Measurements from ENCODE around the gene NRAP.
"Not testable (repeated sequence)": the region's sequence is repeated elsewhere in the genome, so short reads cannot be mapped to it uniquely, and the experiment has no call there.

NRAP gene

DNA sequence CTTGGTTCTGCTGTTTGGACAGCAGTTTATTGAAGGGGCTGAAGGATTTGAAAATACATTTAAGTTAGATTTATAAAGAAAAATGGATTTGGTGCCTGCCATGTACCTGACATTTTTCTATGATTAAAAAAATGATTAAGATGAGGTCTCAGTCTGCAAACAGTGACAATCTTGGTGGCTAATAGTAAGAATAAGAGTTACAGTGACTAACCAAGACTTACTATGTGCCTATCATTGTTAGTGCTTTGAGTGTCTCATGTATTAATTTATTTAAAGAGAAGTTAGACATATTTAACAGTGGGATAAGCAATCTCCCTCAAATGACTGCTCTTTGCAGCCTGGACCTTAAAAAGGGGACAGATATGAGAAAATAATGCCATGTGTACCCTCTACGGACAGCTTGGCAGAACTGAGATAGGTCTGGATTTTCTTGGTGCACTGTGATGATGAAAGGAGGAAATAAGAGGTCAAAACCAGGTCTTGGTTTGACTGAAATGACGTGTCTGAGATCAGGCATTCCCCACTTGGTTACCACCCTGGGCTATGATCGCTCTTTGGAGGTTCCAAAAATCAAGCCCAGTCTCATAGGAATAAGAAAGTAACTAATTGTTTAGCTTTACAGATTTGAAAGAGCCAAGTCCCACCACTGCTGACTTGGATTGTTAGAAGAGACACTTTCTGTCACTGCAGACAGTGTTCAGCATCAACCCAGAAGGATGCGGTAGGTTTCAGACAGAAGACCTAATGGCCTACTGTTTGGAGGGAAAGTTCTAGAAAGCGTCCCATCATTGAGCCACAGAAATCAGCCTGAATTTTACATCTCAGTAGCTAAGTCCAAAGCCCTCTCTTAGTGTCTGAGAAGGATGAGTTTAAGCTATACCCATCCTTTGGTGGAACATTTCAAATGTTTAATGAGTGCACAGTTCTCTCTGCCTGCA is 18.0 kb upstream of the NRAP start:
- no peak for DNase-seq (ENCODE audit: low spot score)

DNA sequence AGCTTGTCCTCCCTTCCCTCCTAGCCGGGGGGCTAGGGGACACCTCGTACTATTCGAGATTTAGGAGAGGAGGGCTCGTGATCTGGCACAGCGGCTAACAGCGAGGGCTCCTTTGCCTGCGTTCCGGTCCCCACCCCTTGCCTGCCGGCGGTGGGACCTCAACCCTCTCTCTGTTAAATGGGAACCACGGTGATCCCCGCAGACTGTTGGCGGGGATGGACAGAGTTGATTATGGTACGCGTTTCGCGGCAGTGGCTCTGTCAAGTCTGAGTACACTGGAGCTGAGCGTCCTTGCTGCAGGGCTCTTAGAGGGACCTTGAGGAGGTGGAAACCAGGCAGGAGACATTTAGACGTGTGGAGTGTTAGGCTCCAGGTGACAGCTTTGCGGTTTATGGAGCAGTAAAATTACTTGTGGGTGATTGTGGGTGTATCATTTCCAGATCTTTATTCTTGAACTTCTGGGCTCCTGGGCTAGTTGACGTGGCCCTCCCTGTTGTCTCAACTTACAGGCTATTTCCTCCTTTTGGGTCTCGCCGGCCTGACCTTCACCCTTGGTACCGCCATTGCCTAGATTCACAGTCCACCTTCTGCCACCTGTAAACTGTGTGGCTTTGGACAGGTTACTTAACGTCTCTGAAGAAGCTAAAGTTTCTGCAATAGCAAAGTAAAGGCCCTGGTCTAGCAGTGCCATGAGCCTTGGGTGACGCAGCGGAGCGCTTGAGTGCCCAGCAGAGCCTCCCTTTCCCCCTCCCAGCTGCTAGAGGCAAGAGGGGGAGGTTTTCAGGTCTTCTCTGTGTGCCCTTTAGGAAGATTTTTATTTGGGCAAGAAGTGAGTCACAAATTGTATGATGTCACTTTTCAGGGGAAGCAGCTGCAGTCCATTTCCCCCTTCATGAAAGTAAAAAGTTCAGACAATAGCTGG is 16.6 kb upstream of the NRAP start:
- DNase-seq (ENCODE audit: low spot score), result no peak

DNA sequence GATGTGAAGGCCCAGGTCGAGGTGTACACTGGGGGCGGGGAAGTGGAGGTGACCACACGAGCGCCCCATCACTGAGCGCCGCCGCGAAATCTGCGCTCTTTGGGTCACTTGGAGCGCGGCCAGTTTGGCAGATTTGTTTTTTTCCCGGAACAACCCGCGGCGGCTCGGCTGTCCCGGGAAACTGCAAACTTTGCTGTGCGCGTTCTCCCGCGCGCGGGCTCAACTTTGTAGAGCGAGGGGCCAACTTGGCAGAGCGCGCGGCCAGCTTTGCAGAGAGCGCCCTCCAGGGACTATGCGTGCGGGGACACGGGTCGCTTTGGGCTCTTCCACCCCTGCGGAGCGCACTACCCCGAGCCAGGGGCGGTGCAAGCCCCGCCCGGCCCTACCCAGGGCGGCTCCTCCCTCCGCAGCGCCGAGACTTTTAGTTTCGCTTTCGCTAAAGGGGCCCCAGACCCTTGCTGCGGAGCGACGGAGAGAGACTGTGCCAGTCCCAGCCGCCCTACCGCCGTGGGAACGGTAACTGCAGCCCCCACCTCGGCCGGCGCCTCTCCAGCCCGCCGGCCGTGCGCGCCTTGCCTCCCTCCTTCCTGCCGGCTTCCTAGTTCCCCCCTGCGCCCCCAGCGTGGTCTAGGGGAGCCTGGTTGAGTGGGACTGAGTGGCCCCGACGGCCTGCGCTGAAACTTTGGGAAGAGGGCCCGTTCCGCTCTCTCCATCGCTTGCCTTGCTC is 15.8 kb upstream of the NRAP start, which contains the start of gene CASP7:
Gene CASP7, plus strand, starts transcription at position 450 of the 727 bp plus-strand sequence. CDS start 17,582 bp downstream, outside the sequence.
- DNase-seq (ENCODE audit: low spot score), result peak; percentile 88

DNA sequence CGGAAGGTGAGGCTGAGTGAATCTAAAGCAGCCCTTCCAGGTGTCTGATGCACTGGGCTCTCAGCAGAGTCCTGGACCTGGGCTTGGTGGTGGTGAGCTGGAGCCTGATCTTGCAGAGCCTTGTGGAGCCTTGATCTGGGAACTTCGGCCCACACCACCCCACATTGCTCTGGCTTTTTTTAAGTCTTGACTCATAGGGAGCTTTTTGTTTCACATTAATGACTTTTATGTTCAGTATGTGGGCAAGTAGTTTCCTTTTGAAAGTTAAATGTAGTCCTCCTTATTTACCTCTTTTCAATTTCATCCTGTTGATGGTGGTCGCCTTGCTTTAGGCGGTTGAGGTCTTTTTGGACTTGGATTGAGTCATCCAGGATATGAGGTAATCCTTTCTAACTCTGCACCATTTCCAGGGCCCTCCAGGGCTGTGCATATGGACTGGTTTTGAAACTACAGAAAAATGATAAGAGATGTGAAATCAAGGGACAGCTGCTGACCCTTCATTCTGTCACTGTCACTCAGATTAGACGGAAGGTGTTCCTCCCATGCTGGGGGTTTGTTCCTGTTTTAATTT is 2.9 kb upstream of the NRAP start:
- DNase-seq (ENCODE audit: low spot score), result no peak

DNA sequence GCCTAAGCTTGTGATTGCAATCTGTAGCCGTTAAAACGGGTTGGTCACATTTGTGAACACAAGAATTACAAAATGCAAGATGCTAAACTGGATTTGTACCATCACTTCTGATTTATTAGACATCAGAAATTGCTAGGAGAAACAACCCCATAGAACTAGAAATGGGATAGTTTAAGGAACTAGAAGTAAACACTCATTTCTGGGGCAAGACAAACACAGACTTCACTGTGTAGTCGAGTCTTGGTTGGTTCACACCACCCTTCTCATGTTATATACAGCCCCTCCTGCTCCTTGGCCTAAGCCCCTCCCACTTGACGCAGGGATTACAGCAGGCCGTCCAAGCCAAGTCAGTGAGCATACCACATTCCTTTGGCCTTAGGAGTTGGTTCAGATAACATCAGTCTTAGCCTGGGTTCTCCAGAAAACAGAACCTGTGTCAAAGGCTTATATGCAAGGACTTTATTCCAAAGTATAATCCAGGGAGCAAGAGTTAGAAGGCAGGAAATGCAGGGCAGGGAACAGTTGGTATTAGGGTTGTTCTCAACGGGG is 2.0 kb upstream of the NRAP start:
- DNase-seq (ENCODE audit: low spot score), result no peak

DNA sequence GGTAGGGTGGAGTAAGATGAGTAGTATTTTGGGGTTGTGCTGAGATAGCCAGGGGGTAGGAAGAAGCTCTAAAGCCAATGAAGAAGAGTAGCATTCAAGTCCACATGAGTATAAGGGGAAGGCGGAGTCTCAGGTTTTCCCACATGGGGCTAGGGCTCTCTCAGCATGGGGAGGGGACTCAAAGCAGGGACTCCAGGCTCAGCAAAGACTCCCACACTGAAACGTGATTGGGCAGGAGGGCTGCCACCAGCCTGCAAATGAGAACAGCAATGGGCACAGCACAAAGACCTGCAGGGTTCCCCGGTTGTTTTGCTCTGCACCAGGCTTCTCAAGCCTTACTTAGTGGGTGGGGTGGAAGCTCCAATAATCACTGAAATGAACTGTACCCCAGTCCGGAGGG is 1.5 kb upstream of the NRAP start:
- no peak for DNase-seq (ENCODE audit: low spot score)

DNA sequence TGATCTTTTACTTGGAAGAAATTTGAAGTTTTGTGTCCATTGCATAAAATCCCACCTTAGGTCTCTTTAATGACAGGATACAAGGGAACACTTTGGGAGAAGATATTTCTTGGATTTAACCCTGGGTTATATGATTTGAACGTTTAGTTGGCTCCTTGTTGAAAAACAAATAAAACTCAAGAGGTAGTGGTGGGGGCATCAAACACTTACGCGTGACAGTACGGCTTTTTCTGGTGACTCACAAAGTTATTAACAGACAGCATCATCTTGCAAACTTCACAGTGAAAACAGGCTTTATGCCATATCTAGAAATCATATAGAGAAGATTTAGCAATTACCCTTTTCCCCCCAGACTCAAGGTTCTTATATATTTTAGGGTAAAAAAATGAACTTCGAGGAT is 699 bp downstream of the NRAP start:
- DNase-seq (ENCODE audit: low spot score), result no peak

DNA sequence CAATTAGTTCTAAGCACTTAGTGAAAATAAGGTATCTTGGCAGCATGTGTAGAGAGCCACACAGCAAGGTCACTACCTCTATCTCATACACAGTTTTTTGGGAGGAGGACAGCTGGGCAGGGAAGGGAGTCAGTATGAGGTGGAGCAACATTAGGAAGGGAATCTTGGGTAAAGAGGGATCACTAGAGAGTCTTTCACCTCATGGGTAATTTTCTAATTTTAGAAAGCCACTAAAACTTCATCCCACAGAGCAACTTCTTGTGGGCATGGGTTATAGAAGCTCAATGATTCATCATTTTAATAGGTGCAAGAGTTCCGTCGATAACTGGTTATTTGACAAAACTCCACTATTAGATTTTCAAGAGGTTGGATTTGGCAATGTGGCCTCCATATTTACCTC is 2.5 kb downstream of the NRAP start:
- no peak for DNase-seq (ENCODE audit: low spot score)

DNA sequence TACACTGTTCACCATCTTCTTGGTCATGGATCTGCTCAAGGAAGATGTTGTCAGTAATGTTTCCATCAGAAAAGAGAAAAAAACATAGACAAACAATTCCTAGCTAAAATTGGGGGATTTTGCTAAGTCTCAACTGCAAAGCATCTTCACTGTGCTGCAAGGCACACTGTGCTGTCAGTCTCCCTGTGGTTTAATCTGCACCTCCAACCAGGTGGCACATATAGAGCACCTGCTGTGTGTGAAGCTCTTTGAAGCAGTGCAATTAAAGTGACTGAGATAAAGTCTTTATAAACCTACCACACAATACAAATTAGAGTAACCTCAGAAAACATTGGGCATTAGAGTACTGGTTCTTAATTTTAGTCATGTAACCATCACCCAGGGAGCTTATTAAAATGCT is 6.3 kb downstream of the NRAP start:
- DNase-seq (ENCODE audit: low spot score), result no peak

DNA sequence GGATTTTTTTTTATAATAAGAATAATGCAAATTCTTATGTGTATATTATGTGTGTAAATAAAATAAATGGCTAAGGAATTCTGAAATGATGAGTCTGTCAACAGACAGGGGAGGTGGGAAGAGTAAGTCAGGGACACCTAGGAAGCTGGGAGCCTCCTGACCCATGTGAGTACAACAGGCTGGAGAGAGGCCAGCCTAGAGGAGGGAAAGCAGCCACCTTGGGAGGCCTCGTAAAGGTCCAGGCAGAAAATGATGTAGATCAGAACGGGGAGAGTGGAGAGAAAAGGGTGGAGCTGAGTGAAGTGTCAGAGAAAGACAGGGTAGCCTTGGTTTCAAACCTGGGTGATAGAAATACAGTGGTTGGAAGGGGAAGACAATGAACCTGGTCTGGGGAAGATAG is 6.9 kb downstream of the NRAP start:
- DNase-seq (ENCODE audit: low spot score), result no peak

DNA sequence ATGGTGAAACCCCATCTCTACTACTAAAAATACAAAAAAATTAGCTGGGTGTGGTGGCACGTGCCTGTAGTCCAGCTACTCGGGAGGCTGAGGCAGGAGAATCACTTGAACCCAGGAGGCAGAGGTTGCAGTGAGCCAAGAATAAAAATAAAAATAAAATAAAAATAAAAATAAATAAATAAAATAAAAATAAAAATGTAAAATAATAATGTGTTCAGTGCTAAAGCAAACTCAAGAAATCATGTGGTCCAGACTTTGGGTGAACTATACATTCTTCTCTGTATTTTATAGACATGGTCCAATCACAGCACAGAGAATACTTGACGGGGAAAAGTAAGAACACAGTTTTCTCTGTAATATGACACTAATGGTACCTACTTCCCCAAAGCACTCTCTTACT is 11.4 kb downstream of the NRAP start:
- DNase-seq (ENCODE audit: low spot score), result not testable (repeated sequence)

DNA sequence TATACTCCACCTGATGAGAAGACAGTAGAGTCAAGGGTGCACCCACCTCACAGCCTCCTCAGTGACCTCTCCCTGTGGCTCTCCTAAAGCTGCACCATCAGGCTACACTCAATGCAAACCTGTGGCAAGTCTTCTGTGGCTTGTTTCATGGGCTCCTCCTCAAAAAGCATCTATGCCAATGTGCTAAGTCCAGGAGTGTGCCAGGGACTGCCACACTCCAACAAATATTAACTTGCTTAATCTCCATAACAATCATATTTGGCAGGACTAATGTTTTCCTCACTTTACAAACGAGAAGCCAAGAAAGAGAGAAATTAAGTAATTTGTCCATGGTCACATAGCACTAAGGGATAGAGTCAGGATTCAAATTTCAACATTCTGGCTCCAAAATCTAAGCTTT is 11.9 kb downstream of the NRAP start:
- no peak for DNase-seq (ENCODE audit: low spot score)

DNA sequence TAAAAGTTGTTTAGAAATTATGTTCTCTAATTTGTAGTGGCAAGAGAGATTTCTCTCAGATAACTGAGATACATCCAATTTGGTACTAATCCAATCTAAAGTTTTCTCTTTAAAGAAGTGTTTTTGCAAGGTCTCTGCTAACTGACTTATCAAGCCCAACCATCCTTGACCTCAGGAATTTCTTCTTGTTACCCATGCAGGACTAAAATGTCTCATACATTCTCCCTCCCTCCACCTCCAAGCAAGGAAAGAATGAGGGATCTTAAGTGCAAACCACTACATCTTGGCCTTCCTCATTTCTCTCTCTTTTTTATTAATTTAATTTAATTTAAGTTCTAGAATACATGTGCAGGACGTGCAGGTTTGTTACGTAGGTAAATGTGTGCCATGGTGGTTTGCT is 12.8 kb downstream of the NRAP start:
- DNase-seq (ENCODE audit: low spot score), result no peak

DNA sequence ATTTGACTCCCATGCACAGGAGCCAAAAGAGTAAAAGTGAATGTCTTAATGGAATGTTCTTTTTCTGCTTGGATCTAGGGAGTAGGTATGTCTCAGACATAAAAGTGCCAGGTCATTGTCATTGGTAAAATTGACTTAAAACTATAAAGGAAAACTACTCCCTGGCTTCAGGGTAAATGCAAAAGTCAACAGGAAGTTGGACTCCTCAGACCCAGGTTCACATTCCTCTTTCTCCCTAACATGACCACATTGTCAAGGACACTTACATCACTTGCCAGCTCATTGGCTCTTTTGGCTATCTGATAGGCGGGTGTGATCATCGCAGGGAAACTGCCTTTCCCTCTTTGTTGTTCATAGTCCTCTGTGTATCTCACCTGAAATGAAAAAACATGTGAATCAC is 13.7 kb downstream of the NRAP start:
- DNase-seq (ENCODE audit: low spot score), result no peak

DNA sequence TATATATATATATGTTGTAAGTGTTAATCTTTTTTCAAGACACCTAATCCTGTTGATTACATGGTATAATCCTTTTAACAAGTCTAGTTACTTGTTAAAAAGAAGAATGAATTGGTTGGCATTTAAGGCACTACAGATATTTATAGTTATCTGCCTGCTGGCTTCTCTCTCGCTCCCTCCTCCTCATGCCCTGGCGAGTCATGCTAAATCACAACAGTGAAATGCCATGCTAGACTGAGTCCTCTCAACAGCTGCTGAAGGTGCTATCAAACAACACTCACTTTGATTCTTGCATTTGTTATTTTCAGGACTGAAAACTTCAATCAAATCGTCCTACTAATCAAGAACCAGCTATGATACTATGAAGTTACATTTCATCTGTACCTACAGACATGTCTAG is 15.4 kb downstream of the NRAP start:
- DNase-seq (ENCODE audit: low spot score), result no peak

DNA sequence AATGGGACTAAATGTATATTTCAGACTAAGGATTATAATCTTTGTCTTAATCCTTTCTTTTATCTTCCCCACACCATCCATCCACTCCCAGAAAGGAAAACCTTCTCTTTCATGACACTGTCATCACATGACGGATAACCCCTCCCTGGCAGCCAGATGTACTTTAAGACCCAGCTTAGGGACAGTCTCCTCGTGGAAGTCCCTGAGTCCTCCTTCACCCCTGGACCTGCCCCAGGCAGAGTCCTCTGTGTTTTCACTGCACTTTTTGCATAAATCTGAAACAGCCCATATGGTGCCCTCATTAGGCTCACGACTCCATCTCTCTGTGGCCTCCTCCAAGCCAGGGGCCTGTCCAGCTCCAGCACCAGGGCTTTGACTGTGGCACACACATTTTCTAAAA is 16.0 kb downstream of the NRAP start:
- no peak for DNase-seq (ENCODE audit: low spot score)

DNA sequence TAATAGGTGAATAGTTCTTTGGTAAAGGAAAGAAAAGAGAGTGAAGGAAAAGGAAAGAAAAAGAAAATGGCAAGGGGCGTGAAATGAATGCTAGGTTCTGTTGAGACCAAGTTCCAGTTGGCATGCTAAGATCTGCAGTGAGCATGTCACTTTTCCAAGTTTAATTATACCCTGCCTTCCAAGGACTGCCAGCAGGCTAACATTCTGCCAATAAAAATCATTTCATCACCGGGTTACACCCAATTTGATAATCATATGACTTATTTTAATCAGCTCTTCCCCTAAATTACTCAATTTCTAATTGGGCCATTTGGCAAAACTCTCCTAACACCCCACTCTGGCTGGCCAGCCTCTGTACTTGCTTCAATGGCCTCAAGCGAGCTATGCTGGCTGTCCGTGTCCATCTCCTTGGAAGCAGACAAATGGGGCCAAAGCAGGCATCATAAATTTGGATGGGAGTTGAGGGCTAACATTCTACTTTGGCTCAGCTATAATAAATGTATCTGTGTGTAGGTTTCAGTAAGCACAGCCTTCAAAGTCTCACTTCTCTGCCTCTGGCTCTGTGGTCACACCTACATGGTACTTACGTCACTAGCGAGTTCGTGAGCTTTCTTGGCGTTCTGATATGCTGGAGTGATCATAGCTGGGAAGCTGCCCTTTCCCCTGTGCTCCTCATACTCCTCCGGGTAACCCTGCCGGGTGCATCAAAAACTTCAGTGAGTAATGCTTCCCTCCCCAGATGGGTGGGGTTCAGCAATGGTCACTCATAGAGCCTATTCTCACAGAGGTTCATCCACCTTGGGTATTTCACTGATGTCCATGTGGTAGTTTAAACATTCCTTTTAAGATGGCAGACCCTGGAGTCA is 17.3 kb downstream of the NRAP start:
- no peak for DNase-seq (ENCODE audit: low spot score)

DNA sequence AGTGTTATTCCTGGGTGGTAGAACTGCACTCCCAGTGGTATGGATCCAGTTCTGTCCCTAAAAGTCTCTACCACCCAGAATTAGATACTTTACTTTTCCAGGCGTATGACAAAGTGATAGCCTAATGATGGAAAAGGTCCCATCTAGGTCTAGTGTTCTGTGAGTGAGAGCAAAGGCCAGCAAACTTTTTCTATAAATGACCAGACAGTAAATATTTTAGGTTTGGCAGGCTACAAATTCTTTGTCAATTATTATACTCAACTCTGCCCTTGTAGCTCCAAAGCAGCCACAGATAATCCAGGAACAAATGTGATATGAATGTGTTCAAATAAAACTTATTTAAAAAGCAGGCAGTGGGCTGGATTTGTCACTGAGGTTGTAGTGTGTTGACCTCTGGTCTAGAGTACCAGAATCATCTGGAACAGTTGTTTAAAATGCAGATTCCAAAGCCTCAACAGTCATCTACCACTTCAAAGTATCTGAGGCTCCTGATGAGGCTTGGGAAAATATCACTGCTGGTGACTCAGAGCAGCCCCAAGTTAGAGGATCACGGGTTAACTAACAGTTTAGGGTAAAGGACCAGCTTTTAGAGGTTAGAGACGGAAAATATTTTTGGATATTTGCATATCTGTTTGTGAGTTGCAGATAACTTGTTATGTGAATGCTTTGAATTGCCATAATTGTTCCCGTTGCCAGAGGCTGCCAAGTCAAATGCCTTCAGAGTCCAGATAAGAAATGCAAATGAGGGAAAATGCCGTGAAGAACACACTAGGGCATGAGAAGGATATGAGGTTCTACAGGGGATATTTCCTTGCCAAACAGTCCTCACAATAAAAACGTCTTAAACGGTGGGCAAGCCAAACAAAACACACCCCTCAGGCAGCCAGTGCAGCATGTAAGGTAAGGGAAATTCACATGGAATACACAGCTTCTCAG is 19.4 kb downstream of the NRAP start:
- DNase-seq (ENCODE audit: low spot score), result no peak

DNA sequence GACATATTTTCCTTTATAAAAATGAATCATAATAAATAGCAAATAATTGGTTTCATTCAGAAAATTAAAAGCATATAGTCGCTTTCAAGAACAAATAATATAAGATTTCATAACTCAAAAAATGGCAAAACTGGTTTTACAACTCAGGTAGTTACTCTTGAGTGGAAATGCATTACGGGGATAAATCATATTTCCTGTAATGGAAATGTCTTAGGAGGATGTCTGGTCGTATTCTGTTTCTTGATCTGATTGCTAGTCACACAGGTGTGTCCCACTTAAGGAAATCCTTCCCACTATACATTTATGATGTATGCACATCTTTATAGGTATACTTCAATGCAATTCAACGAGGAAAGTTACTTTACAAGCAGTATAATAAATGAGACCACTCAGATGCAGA is 20.7 kb downstream of the NRAP start:
- DNase-seq (ENCODE audit: low spot score), result no peak
